SU-DHL-6 (cell line): Measurements from ENCODE around the gene FXYD3.

Source experiments
- H2AFZ ChIP-seq: fragments of 200-600 bp; sonication (generic); 2 replicates; pipeline ENCODE4 v1.6.1; 2014; ENCODE audit warnings: low read depth, mild to moderate bottlenecking, moderate library complexity, mixed read lengths, antibody characterized with exemption, low read length; ENCODE audit not compliant: severe bottlenecking
- H3F3A ChIP-seq: fragments of 200-600 bp; shearing (Covaris generic); 2 replicates; pipeline ENCODE4 v1.6.0; 2016; ENCODE audit warnings: antibody characterized with exemption, mild to moderate bottlenecking; ENCODE audit not compliant: insufficient read depth
- H3K27ac ChIP-seq: fragments of 200-600 bp; sonication (generic); 2 replicates; pipeline ENCODE4 v1.5.1; 2016; ENCODE audit warnings: low read depth, mild to moderate bottlenecking, low read length, moderate library complexity, mixed read lengths
- H3K27me3 ChIP-seq: fragments of 200-600 bp; sonication (generic), shearing (Covaris generic); 2 replicates; pipeline ENCODE4 v1.6.0; 2014; ENCODE audit warnings: mild to moderate bottlenecking, low read length
- H3K36me3 ChIP-seq: fragments of 200-600 bp; sonication (generic); 2 replicates; pipeline ENCODE4 v1.6.1; 2014; ENCODE audit warnings: mild to moderate bottlenecking, low read length, mixed read lengths
- H3K4me2 ChIP-seq: fragments of 300-600, 200-600 bp; shearing (Covaris generic), sonication (generic); 2 replicates; pipeline ENCODE4 v1.6.0; 2014; ENCODE audit warnings: low read length, low read depth, mild to moderate bottlenecking; ENCODE audit not compliant: poor library complexity, severe bottlenecking
- H3K4me3 ChIP-seq: fragments of 200-600 bp; sonication (generic); 2 replicates; pipeline ENCODE4 v1.5.1; 2014; ENCODE audit warnings: antibody characterized with exemption, low read length, mild to moderate bottlenecking, mixed read lengths; ENCODE audit not compliant: insufficient read depth, poor library complexity, severe bottlenecking
- H3K79me2 ChIP-seq: fragments of 200-600 bp; sonication (generic); 2 replicates; pipeline ENCODE4 v1.6.1; 2014; ENCODE audit warnings: mild to moderate bottlenecking, low read length, moderate library complexity; ENCODE audit not compliant: insufficient read depth
- H3K9ac ChIP-seq: fragments of 200-600 bp; sonication (generic); 2 replicates; pipeline ENCODE4 v1.7.0; 2014; ENCODE audit warnings: mild to moderate bottlenecking, low read length
- H3K9me2 ChIP-seq: fragments of 200-600 bp; sonication (generic); replicated peaks from 2 replicates; pipeline ENCODE4 v1.6.1; 2014; ENCODE audit warnings: low read length; ENCODE audit not compliant: insufficient read depth
- H3K9me3 ChIP-seq: fragments of 200-600 bp; sonication (generic); 2 replicates; pipeline ENCODE4 v1.6.1; 2014; ENCODE audit warnings: low read length, mixed read lengths; ENCODE audit not compliant: insufficient read depth
- H4K20me1 ChIP-seq: fragments of 200-600 bp; sonication (generic); 2 replicates; pipeline ENCODE4 v1.6.1; 2014; ENCODE audit warnings: low read depth, mild to moderate bottlenecking, antibody characterized with exemption, low read length, moderate library complexity, mixed read lengths
- CTCF ChIP-seq: fragments of 200-600 bp; sonication (generic); IDR thresholded peaks from one replicate; pipeline ENCODE4 v1.5.1; 2017; ENCODE audit warnings: antibody characterized with exemption, mild to moderate bottlenecking, low read length, moderate library complexity; ENCODE audit not compliant: insufficient read depth, poor library complexity, severe bottlenecking
- EZH2phosphoT487 ChIP-seq: fragments of 200-600 bp; sonication (generic), shearing (Covaris generic); conservative IDR thresholded peaks from 2 replicates; pipeline ENCODE4 v1.6.1; 2018; ENCODE audit warnings: mild to moderate bottlenecking, antibody characterized with exemption, low read length, moderate library complexity, mixed read lengths

FXYD3 gene

DNA sequence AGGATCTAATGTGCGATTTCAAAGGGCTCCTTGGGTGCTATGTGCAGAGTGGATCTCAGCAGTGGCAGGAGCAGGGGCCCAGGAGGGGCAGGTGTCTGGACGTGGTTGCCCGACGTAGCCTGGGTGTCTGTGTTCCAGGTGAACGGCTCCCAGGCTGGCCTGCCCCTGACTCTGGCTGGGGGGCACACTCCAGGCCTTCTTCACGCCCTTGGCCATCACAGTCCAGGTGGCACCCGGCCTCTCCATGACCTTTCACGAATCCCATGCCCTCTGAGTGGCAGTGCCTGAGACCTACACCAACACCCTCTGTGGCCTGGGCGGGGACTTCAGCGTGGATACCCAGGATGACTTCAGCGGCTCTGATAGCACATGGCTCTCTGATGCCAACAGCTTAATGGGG is 11.3 kb upstream of the FXYD3 start:
- no peaks in the 10 kb centered on the region for H4K20me1 ChIP-seq
- no peak overlapping the region for H3K4me2 ChIP-seq
- no peaks in the 10 kb centered on the region for H3F3A ChIP-seq
- H3K36me3 ChIP-seq = no peaks in the 10 kb centered on the region
- H3K27ac ChIP-seq = no peak overlapping the region
- H3K27me3 ChIP-seq = no peaks in the 10 kb centered on the region
- H2AFZ ChIP-seq = no peak overlapping the region
- no peaks in the 10 kb centered on the region for H3K79me2 ChIP-seq
- no peak overlapping the region for H3K4me3 ChIP-seq
- no peak overlapping the region for H3K9ac ChIP-seq
- no peaks in the 10 kb centered on the region for H3K9me2 ChIP-seq
- H3K9me3 ChIP-seq = no peaks in the 10 kb centered on the region
- TF ChIP-seq EZH2phosphoT487 (no peak), CTCF (no peak)

DNA sequence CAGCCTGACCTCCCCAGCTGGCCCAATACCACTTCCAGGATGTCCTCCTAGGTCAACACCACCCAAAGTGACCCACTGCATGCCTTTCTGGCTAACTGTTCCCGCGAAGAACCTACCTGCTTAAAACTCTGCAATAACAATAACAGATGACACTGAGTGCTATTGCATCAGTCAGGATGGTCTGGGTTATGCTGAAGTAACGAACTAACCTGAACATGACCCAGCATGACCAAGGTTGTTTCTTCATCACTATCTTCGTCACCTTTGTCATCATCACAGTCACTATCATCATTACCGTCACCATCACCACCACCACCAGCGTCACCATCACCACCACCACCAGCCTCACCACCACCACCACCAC is 10.6 kb upstream of the FXYD3 start:
- H3K9me3 ChIP-seq = no peaks in the 10 kb centered on the region
- H3K36me3 ChIP-seq = no peaks in the 10 kb centered on the region
- H3K9ac ChIP-seq = no peak overlapping the region
- TF ChIP-seq EZH2phosphoT487 = no peak
- TF ChIP-seq CTCF = no peak
- H3K9me2 ChIP-seq = no peaks in the 10 kb centered on the region
- no peaks in the 10 kb centered on the region for H3K27me3 ChIP-seq
- H4K20me1 ChIP-seq = no peaks in the 10 kb centered on the region
- H3F3A ChIP-seq = no peaks in the 10 kb centered on the region
- H3K4me2 ChIP-seq = no peak overlapping the region
- no peak overlapping the region for H2AFZ ChIP-seq
- H3K79me2 ChIP-seq = no peaks in the 10 kb centered on the region
- no peak overlapping the region for H3K27ac ChIP-seq
- no peak overlapping the region for H3K4me3 ChIP-seq

GRCh38 chr19:35105411-35106290 is 10.0 kb upstream of the FXYD3 start:
- no peaks in the 10 kb centered on the region for H3K79me2 ChIP-seq
- no peaks in the 10 kb centered on the region for H3K27me3 ChIP-seq
- no peak overlapping the region for H2AFZ ChIP-seq
- H3K4me3 ChIP-seq = no peak overlapping the region
- H3K27ac ChIP-seq = no peak overlapping the region
- H4K20me1 ChIP-seq = no peaks in the 10 kb centered on the region
- TF ChIP-seq EZH2phosphoT487 = no peak
- no peak for TF ChIP-seq CTCF
- no peaks in the 10 kb centered on the region for H3K9me3 ChIP-seq
- no peaks in the 10 kb centered on the region for H3K36me3 ChIP-seq
- no peak overlapping the region for H3K4me2 ChIP-seq
- H3K9ac ChIP-seq = no peak overlapping the region
- H3F3A ChIP-seq = no peaks in the 10 kb centered on the region
- H3K9me2 ChIP-seq = no peaks in the 10 kb centered on the region
